HepG2 (cell line): ENCODE measurements around the gene AP4M1. TPM values are rescaled to one million over a fixed set of nuclear protein-coding genes. Genes with fewer than 3 reads are reported as not detected.

Experiments used
- AGO2 ChIP-seq: fragments of 200-400 bp; formaldehyde crosslinking; optimal IDR thresholded peaks from 2 replicates; pipeline ENCODE3; 2017; ENCODE audit warnings: mild to moderate bottlenecking, low read depth, low read length, moderate library complexity
- CREB1 ChIP-seq, 2 experiments: fragments of 450-650 bp in 1 of 2; IDR thresholded peaks; 2 replicates each; pipeline ENCODE4 v1.6.1; 2016 to 2017; ENCODE audit warnings: control low read depth in 1 of 2, mild to moderate bottlenecking in 1 of 2, missing compliant biosample characterization in 1 of 2, missing genetic modification characterization in 1 of 2
- ELF3 ChIP-seq: IDR thresholded peaks from 2 replicates; pipeline ENCODE4 v1.6.1; 2016; ENCODE audit warnings: missing genetic modification reagents, missing compliant biosample characterization
- ELF4 ChIP-seq: sonication (generic); formaldehyde crosslinking; IDR thresholded peaks from 2 replicates; pipeline ENCODE4 v1.5.0; 2020; ENCODE audit warnings: missing genetic modification reagents, mild to moderate bottlenecking, moderate library complexity, borderline replicate concordance
- FOXA3 ChIP-seq: IDR thresholded peaks from 2 replicates; pipeline ENCODE4 v1.6.1; 2016; ENCODE audit warnings: missing genetic modification reagents, missing compliant biosample characterization
- FOXK1 ChIP-seq: sonication (generic); formaldehyde crosslinking; IDR thresholded peaks from 2 replicates; pipeline ENCODE4 v1.4.0; 2020; ENCODE audit warnings: low read depth, missing genetic modification reagents, borderline replicate concordance
- GLI4 ChIP-seq: sonication (generic); formaldehyde crosslinking; IDR thresholded peaks from 2 replicates; pipeline ENCODE4 v1.5.1; 2020; ENCODE audit warnings: missing genetic modification reagents, mild to moderate bottlenecking, moderate library complexity, borderline replicate concordance
- HMG20A ChIP-seq: IDR thresholded peaks from 2 replicates; pipeline ENCODE4 v1.6.1; 2016; ENCODE audit warnings: borderline replicate concordance
- MTF2 ChIP-seq: sonication (generic); formaldehyde crosslinking; IDR thresholded peaks from 2 replicates; pipeline ENCODE4 v1.5.0; 2020; ENCODE audit warnings: missing genetic modification reagents, borderline replicate concordance
- MXD1 ChIP-seq: sonication (generic); formaldehyde crosslinking; IDR thresholded peaks from 2 replicates; pipeline ENCODE4 v1.4.0; 2020; ENCODE audit warnings: mild to moderate bottlenecking, missing genetic modification reagents
- NFKBIZ ChIP-seq: IDR thresholded peaks from 2 replicates; pipeline ENCODE4 v1.6.1; 2018; ENCODE audit warnings: missing genetic modification reagents, missing compliant biosample characterization
- PCBP1 ChIP-seq: fragments of 200-400 bp; formaldehyde crosslinking; IDR thresholded peaks from 2 replicates; pipeline ENCODE4 v1.6.1; 2017; ENCODE audit warnings: mild to moderate bottlenecking, low read depth, low read length, borderline replicate concordance
- SATB2 ChIP-seq: sonication (generic); formaldehyde crosslinking; IDR thresholded peaks from 2 replicates; pipeline ENCODE4 v1.5.0; 2020; ENCODE audit warnings: missing genetic modification reagents
- STAT5B ChIP-seq: sonication (generic); formaldehyde crosslinking; IDR thresholded peaks from 2 replicates; pipeline ENCODE4 v1.4.0; 2020; ENCODE audit warnings: missing genetic modification reagents
- TCF7L2 ChIP-seq: IDR thresholded peaks from 2 replicates; pipeline ENCODE4 v1.6.1; 2011; ENCODE audit warnings: mild to moderate bottlenecking, low read depth, low read length, moderate library complexity
- ZEB1 ChIP-seq: IDR thresholded peaks from 2 replicates; pipeline ENCODE4 v1.6.1; 2012; ENCODE audit warnings: mild to moderate bottlenecking, low read depth, inconsistent platforms; ENCODE audit not compliant: insufficient replicate concordance
- ZFAT ChIP-seq: sonication (generic); formaldehyde crosslinking; conservative IDR thresholded peaks from 2 replicates; pipeline ENCODE4 v1.8.1; 2023; ENCODE audit warnings: missing genetic modification reagents, inconsistent platforms
- ZFP36L1 ChIP-seq: sonication (generic); formaldehyde crosslinking; IDR thresholded peaks from 2 replicates; pipeline ENCODE4 v1.8.0; 2022; ENCODE audit warnings: mild to moderate bottlenecking, missing genetic modification reagents, moderate library complexity
- ZFX ChIP-seq: sonication (generic); formaldehyde crosslinking; IDR thresholded peaks from 2 replicates; pipeline ENCODE4 v1.4.0; 2020; ENCODE audit warnings: mild to moderate bottlenecking, low read depth, missing genetic modification reagents, moderate library complexity
- ZNF3 ChIP-seq: IDR thresholded peaks from 2 replicates; pipeline ENCODE4 v1.7.0; 2017; ENCODE audit warnings: inconsistent platforms
- ZNF350 ChIP-seq: sonication (generic); formaldehyde crosslinking; IDR thresholded peaks from 2 replicates; pipeline ENCODE4 v1.4.0; 2020; ENCODE audit warnings: mild to moderate bottlenecking, low read depth, missing genetic modification reagents, borderline replicate concordance
- ZNF431 ChIP-seq: sonication (generic); formaldehyde crosslinking; IDR thresholded peaks from 2 replicates; pipeline ENCODE4 v1.9.0; 2022; ENCODE audit warnings: missing genetic modification reagents, low read depth, mild to moderate bottlenecking, borderline replicate concordance
- ZNF530 ChIP-seq: sonication (generic); formaldehyde crosslinking; IDR thresholded peaks from 2 replicates; pipeline ENCODE4 v1.5.0; 2020; ENCODE audit warnings: low read depth, mild to moderate bottlenecking, missing genetic modification reagents
- ZNF678 ChIP-seq: sonication (generic); formaldehyde crosslinking; IDR thresholded peaks from 2 replicates; pipeline ENCODE4 v1.4.0; 2020; ENCODE audit warnings: mild to moderate bottlenecking, missing genetic modification reagents
- ZNF883 ChIP-seq: sonication (generic); formaldehyde crosslinking; IDR thresholded peaks from 2 replicates; pipeline ENCODE4 v1.5.1; 2020; ENCODE audit warnings: mild to moderate bottlenecking, missing genetic modification reagents; ENCODE audit errors: not compliant biosample characterization
- ZSCAN25 ChIP-seq: sonication (generic); formaldehyde crosslinking; IDR thresholded peaks from 2 replicates; pipeline ENCODE4 v1.8.0; 2022; ENCODE audit warnings: mild to moderate bottlenecking, missing genetic modification reagents
- polyA plus RNA-seq, 8 experiments: library from polyadenylated mRNA; depleted of rRNA in 3 of 8; stranded (reverse) in 7 of 8; unstranded in 1 of 8; fragments of >200 nt; fragmentation: Illumina TruSeq in 4 of 8; extraction: Trizol in 4 of 8; gene quantifications; 2 replicates each; pipeline versions ENCODE4 v1.2.1 to v1.2.3, GENCODE V29; 2011 to 2016; ENCODE audit warnings: low read depth in 4 of 8, missing spikeins in 1 of 8, mixed read lengths in 1 of 8; ENCODE audit not compliant: insufficient read depth in 1 of 8
- total RNA-seq, 5 experiments: library from RNA; depleted of rRNA; stranded (reverse); fragments of >200 nt; fragmentation: Illumina TruSeq; extraction: Trizol; gene quantifications; 2 replicates each; pipeline ENCODE4 v1.2.3, GENCODE V29; 2016; ENCODE audit warnings: low read depth in 1 of 5
- TF ChIP-seq, protein P1 (sequence below): sonication (generic); formaldehyde crosslinking; IDR thresholded peaks from 2 replicates; pipeline ENCODE4 v1.4.0; 2020; ENCODE audit warnings: missing genetic modification reagents
- TF ChIP-seq, protein P2 (sequence below): fragments of 450-650 bp; IDR thresholded peaks from 2 replicates; pipeline ENCODE4 v1.6.1; 2016

The AP4M1 gene
- total and polyA plus RNA-seq, 2 of the 13 experiments (the other 11 are each of a cell fraction or from before 2014, with no cell fraction given), result 6.3 to 9.7 TPM

- TF ChIP-seq, protein P1, sequence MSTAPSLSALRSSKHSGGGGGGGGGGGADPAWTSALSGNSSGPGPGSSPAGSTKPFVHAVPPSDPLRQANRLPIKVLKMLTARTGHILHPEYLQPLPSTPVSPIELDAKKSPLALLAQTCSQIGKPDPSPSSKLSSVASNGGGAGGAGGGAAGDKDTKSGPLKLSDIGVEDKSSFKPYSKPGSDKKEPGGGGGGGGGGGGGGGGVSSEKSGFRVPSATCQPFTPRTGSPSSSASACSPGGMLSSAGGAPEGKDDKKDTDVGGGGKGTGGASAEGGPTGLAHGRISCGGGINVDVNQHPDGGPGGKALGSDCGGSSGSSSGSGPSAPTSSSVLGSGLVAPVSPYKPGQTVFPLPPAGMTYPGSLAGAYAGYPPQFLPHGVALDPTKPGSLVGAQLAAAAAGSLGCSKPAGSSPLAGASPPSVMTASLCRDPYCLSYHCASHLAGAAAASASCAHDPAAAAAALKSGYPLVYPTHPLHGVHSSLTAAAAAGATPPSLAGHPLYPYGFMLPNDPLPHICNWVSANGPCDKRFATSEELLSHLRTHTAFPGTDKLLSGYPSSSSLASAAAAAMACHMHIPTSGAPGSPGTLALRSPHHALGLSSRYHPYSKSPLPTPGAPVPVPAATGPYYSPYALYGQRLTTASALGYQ, result peak; percentile 58; the same call in 1 of the 2 replicates
- TF ChIP-seq ZNF350 (CRISPR knock-in tag) (peak; percentile 30; the same call in 1 of the 2 replicates), AGO2 (no peak), FOXK1 (CRISPR knock-in tag) (peak; percentile 99), MTF2 (CRISPR knock-in tag) (no peak), SATB2 (no peak), HMG20A (CRISPR knock-in tag) (peak; percentile 25; the same call in 1 of the 2 replicates), GLI4 (CRISPR knock-in tag) (no peak), ZFP36L1 (CRISPR knock-in tag) (no peak), NFKBIZ (CRISPR knock-in tag) (peak; percentile 42; the same call in 1 of the 2 replicates), ELF4 (CRISPR knock-in tag) (peak; percentile 76; the same call in 1 of the 2 replicates), MXD1 (CRISPR knock-in tag) (peak; percentile 83; the same call in 1 of the 2 replicates), STAT5B (CRISPR knock-in tag) (peak; percentile 78; the same call in 1 of the 2 replicates), ZNF431 (0 out of 2 replicates have a peak, but pooled peaks have one; percentile 68), ZNF3 (CRISPR knock-in tag) (no peak), ZNF530 (CRISPR knock-in tag) (no peak), ZEB1 (peak; percentile 64), ZNF678 (no peak; the same call in 1 of the 2 replicates), ZSCAN25 (CRISPR knock-in tag) (peak; percentile 45; the same call in 1 of the 2 replicates), ZFAT (CRISPR knock-in tag) (no peak), TCF7L2 (no peak), FOXA3 (CRISPR knock-in tag) (peak; percentile 92), ZNF883 (CRISPR knock-in tag) (no peak), PCBP1 (peak; percentile 98), ZFX (CRISPR knock-in tag) (peak; percentile 75), ELF3 (CRISPR knock-in tag) (peak; percentile 63), CREB1 (IDR thresholded peaks at IDR 0.05) (peak; percentile 89), CREB1 (CRISPR knock-in tag; IDR thresholded peaks at IDR 0.05) (peak; percentile 75; the same call in 1 of the 2 replicates)
- TF ChIP-seq, protein P2, sequence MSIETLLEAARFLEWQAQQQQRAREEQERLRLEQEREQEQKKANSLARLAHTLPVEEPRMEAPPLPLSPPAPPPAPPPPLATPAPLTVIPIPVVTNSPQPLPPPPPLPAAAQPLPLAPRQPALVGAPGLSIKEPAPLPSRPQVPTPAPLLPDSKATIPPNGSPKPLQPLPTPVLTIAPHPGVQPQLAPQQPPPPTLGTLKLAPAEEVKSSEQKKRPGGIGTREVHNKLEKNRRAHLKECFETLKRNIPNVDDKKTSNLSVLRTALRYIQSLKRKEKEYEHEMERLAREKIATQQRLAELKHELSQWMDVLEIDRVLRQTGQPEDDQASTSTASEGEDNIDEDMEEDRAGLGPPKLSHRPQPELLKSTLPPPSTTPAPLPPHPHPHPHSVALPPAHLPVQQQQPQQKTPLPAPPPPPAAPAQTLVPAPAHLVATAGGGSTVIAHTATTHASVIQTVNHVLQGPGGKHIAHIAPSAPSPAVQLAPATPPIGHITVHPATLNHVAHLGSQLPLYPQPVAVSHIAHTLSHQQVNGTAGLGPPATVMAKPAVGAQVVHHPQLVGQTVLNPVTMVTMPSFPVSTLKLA, result peak; percentile 99
These were observed 925 bp upstream of the AP4M1 start (continued) for GRCh38 chr7:100100420-100101015.
